ENCODE measurements around the gene KCNQ4. TPM values are rescaled to one million over a fixed set of nuclear protein-coding genes. Genes with fewer than 3 reads are reported as not detected.

KCNQ4 gene
- total RNA-seq, 1 donor from 2014 or later, result not detected

- DNase-seq (ENCODE audit: low spot score), result no peak
- Mint-ChIP-seq H3K4me3 (no peak overlapping the region), H3K27ac (no peak overlapping the region), H3K4me1 (peaks cover 5% of the 10 kb centered on the region), H3K36me3 (no peaks in the 10 kb centered on the region), H3K27me3 (ENCODE audit: insufficient read depth, low read depth) (peaks cover 7% of the 10 kb centered on the region), H3K9me3 (no peaks in the 10 kb centered on the region)
- Histone ChIP-seq H3K4me2 (no peak overlapping the region), H3K4me1 (peaks cover 11% of the 10 kb centered on the region), H3K9ac (no peak overlapping the region), H3K9me3 (ENCODE audit: low read depth) (no peaks in the 10 kb centered on the region), H3K27me3 (peaks cover 20% of the 10 kb centered on the region), H3K36me3 (no peaks in the 10 kb centered on the region), H3K4me3 (no peak overlapping the region), H3K27ac (no peak overlapping the region), H4K20me1 (ENCODE audit: low read depth) (no peaks in the 10 kb centered on the region), H3F3A (ENCODE audit: low read depth) (no peaks in the 10 kb centered on the region), H3K79me2 (ENCODE audit: low read depth) (no peaks in the 10 kb centered on the region), H2AFZ (replicated peaks) (no peak overlapping the region)
- TF ChIP-seq CTCF (IDR thresholded peaks at IDR 0.05) (no peak), EZH2phosphoT487 (IDR thresholded peaks at IDR 0.05) (no peak)
These were observed 97.4 kb downstream of the KCNQ4 start for GRCh38 chr1:40880813-40881549.

- H3K27me3 Mint-ChIP-seq (ENCODE audit: insufficient read depth, low read depth), result peaks cover 7% of the 10 kb centered on the region
- Histone ChIP-seq H3K4me1 (peaks cover 11% of the 10 kb centered on the region), H3K27ac (no peak overlapping the region), H3K79me2 (ENCODE audit: low read depth) (no peaks in the 10 kb centered on the region), H4K20me1 (ENCODE audit: low read depth) (no peaks in the 10 kb centered on the region), H3K9me3 (ENCODE audit: low read depth) (no peaks in the 10 kb centered on the region), H3K4me2 (peak overlapping the region; percentile 42), H3K9ac (no peak overlapping the region), H3K36me3 (no peaks in the 10 kb centered on the region), H3K27me3 (peaks cover 20% of the 10 kb centered on the region), H3F3A (ENCODE audit: low read depth) (no peaks in the 10 kb centered on the region), H2AFZ (replicated peaks) (no peak overlapping the region), H3K4me3 (peak overlapping the region; percentile 24)
- no peaks in the 10 kb centered on the region for H3K36me3 Mint-ChIP-seq
- H3K9me3 Mint-ChIP-seq, result no peaks in the 10 kb centered on the region
- peaks cover 5% of the 10 kb centered on the region for H3K4me1 Mint-ChIP-seq
- no peak overlapping the region for H3K4me3 Mint-ChIP-seq
- no peak overlapping the region for H3K27ac Mint-ChIP-seq
- TF ChIP-seq CTCF (IDR thresholded peaks at IDR 0.05) (no peak), EZH2phosphoT487 (IDR thresholded peaks at IDR 0.05) (peak; percentile 40)
- no peak for DNase-seq (ENCODE audit: low spot score)
These were observed 100.6 kb downstream of the KCNQ4 start for GRCh38 chr1:40884055-40884795.

DNA sequence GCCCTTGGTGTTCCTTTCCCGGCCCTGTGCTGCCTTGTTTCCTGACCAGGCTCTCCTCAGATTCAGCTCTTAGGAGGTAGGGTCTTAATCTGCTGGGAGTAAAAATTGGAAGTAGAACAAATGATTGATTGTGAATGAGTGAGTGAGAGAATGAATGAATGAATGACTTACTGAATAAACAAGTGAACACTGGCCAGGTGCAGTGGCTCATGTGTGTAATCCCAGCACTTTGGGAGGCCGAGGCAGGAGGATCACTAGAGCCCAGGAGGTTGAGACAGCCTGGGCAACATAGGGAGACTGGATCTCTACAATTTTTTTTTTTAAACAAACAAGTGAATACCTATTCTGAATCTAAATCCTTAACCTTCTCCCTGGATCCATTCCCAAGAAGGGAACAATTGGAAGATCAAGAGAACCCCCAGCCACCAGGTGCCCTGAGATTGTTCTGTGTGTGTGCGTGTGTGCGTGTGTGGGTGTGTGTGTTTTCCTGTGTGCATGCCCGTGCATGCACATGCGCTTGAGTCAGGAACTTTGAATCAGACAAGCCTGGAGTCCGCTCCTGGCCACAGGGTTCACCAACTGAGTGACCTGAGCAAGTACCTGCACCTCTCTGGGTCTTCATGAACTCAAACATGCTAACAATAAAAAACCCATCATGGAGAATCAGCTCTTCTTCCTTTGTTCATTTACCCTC lies 102.9 kb downstream of the KCNQ4 start:
- H3K27me3 ChIP-seq, result peaks cover 20% of the 10 kb centered on the region
- Mint-ChIP-seq H3K4me3 (no peak overlapping the region), H3K27ac (no peak overlapping the region), H3K36me3 (no peaks in the 10 kb centered on the region), H3K9me3 (peaks cover 2% of the 10 kb centered on the region), H3K27me3 (ENCODE audit: insufficient read depth, low read depth) (peaks cover 13% of the 10 kb centered on the region), H3K4me1 (no peaks in the 10 kb centered on the region)
- no peaks in the 10 kb centered on the region for H4K20me1 ChIP-seq (ENCODE audit: low read depth)
- H3K4me3 ChIP-seq, result no peak overlapping the region
- no peak overlapping the region for H3K27ac ChIP-seq
- no peak for DNase-seq (ENCODE audit: low spot score)
- no peak overlapping the region for H3K4me2 ChIP-seq
- H3K9me3 ChIP-seq (ENCODE audit: low read depth), result no peaks in the 10 kb centered on the region
- no peaks in the 10 kb centered on the region for H3K4me1 ChIP-seq
- no peaks in the 10 kb centered on the region for H3K79me2 ChIP-seq (ENCODE audit: low read depth)
- no peak overlapping the region for H3K9ac ChIP-seq
- no peaks in the 10 kb centered on the region for H3K36me3 ChIP-seq
- H2AFZ ChIP-seq (replicated peaks), result peak overlapping the region; percentile 68
- TF ChIP-seq EZH2phosphoT487 (IDR thresholded peaks at IDR 0.05) (no peak), EZH2 (IDR thresholded peaks at IDR 0.05) (no peak), CTCF (IDR thresholded peaks at IDR 0.05) (no peak)
- H3F3A ChIP-seq (ENCODE audit: low read depth), result no peaks in the 10 kb centered on the region

All from neural progenitor cell (in vitro differentiated cells).